ENCODE measurements around the gene CCL11.
A peak's percentile ranks its signal among the peaks of the same experiment; 100 is the strongest.
"Not testable (repeated sequence)": the region's sequence is repeated elsewhere in the genome, so short reads cannot be mapped to it uniquely, and the experiment has no call there.

CCL11 gene

DNA sequence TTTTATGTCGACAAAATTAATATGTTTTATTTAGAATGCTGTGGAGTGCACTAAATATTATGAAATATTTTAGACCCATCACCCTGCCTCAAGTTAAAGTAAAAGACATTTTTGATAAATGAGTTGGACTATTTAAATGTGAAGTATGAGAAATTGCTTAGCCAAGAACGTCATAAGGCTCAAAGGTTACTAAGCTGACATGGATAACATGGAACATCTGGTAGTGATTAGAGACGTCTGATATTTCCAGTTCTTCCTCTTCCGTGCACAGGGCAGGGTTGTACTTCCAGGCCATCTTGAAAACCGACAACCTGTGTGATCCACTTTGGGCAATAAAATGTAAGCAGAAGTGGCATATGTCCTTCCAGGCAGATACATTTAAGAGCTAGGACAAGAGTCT is 26.5 kb downstream of the CCL11 start:
- Mint-ChIP-seq H3K27me3 (peaks cover 30% of the 10 kb centered on the region), H3K9me3 (no peaks in the 10 kb centered on the region), H3K27ac (no peak overlapping the region), H3K4me3 (no peak overlapping the region), H3K4me1 (peaks cover 7% of the 10 kb centered on the region)
- DNase-seq (no peak), ATAC-seq (no peak)

DNA sequence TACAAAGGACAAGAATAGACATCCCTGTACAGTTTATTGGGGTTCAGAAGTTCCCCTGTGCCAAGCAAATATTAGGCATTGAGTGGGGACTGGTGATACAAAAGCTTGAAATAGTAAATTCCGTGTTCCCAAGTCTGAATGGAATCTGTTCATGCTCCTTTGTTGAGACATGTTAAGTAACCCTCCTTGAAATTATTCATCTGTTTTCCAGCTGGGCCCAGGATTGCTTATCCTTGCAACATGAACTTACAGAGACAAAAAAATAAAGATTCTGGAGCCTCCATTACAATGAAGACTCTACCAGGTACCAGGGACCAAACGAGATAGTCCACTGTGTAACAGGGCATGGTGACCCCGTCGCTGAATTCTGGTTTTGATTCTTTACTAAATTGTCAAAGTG is 27.6 kb downstream of the CCL11 start:
- no peaks in the 10 kb centered on the region for H3K9me3 Mint-ChIP-seq
- no peak overlapping the region for H3K27ac Mint-ChIP-seq
- ATAC-seq: no peak
- H3K27me3 Mint-ChIP-seq: peaks cover 24% of the 10 kb centered on the region
- no peak overlapping the region for H3K4me3 Mint-ChIP-seq
- H3K4me1 Mint-ChIP-seq: no peaks in the 10 kb centered on the region
- no peak for DNase-seq

- no peak overlapping the region for H3K4me3 Mint-ChIP-seq
- no peaks in the 10 kb centered on the region for H3K4me1 Mint-ChIP-seq
- H3K27me3 Mint-ChIP-seq: peaks cover 23% of the 10 kb centered on the region
- H3K9me3 Mint-ChIP-seq: no peaks in the 10 kb centered on the region
- DNase-seq: no peak
- H3K27ac Mint-ChIP-seq: no peak overlapping the region
- no peak for ATAC-seq
Measured at GRCh38 chr17:34314279-34314678, 28.7 kb downstream of the CCL11 start.

DNA sequence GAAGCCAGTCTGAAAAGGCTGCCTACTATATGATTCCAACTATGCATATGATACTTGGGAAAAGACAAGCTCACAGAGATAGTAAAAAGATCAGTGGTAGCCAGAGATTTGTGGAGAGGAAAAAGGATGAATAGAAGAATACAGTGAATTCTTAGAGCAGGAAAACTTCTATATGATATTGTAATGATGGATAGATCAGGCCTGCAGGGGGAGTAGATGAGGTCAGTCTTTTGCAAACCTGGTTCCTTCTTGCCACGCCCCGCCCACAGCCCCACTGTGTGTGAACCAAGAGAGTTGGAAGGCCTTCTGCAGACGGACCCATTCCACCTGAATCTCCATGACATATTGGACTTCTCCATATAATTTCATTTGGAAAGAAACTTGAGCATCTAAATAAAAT is 32.9 kb downstream of the CCL11 start:
- H3K27me3 Mint-ChIP-seq: peaks cover 12% of the 10 kb centered on the region
- no peak for ATAC-seq
- peaks cover 0 to 7% of the 10 kb centered on the region in 2 donors for H3K9me3 Mint-ChIP-seq
- H3K27ac Mint-ChIP-seq: peak overlapping the region in 1 of 2 donors; percentile 42
- H3K4me1 Mint-ChIP-seq: no peaks in the 10 kb centered on the region
- no peak overlapping the region for H3K4me3 Mint-ChIP-seq
- no peak for DNase-seq

DNA sequence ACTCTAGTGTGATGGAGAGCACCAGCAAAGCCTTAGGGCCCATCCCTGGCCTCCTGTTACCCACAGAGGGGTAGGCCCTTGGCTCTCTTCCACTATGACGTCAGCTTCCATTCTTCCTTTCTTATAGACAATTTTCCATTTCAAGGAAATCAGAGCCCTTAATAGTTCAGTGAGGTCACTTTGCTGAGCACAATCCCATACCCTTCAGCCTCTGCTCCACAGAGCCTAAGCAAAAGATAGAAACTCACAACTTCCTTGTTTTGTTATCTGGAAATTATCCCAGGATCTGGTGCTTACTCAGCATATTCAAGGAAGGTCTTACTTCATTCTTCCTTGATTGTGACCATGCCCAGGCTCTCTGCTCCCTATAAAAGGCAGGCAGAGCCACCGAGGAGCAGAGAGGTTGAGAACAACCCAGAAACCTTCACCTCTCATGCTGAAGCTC is 33.5 kb downstream of the CCL11 start, which contains the start of gene CCL8:
CCL8 (plus strand) TSS at position 397 of the 445 bp plus-strand sequence. CDS start 67 bp downstream, outside the sequence.
- no peaks in the 10 kb centered on the region for H3K4me1 Mint-ChIP-seq
- H3K27ac Mint-ChIP-seq: peak within 1 kb of the TSS; percentile 42 to 81
- DNase-seq (no peak), ATAC-seq (no peak)
- peaks cover 8% of the 10 kb centered on the region for H3K27me3 Mint-ChIP-seq
- H3K9me3 Mint-ChIP-seq: peaks cover 0 to 8% of the 10 kb centered on the region in 2 donors
- no peak within 1 kb of the TSS for H3K4me3 Mint-ChIP-seq

- H3K4me1 Mint-ChIP-seq: no peaks in the 10 kb centered on the region
- DNase-seq: no peak
Measured at GRCh38 chr17:34321964-34322363, 36.4 kb downstream of the CCL11 start.

GRCh38 chr17:34327580-34327979 is 42.0 kb downstream of the CCL11 start:
- H3K4me1 Mint-ChIP-seq, H3K4me3 Mint-ChIP-seq, ATAC-seq, DNase-seq, H3K27ac Mint-ChIP-seq: not testable (repeated sequence)
- H3K27me3 Mint-ChIP-seq: peaks cover 29% of the 10 kb centered on the region
- peaks cover 14 to 16% of the 10 kb centered on the region in 2 donors for H3K9me3 Mint-ChIP-seq

More at GRCh38 chr17:34321964-34322363, 36.4 kb downstream of the CCL11 start:
- Mint-ChIP-seq H3K27ac (no peak overlapping the region), H3K27me3 (peaks cover 14% of the 10 kb centered on the region), H3K4me3 (no peak overlapping the region), H3K9me3 (peaks cover 14 to 16% of the 10 kb centered on the region in 2 donors)
- no peak for ATAC-seq

- Mint-ChIP-seq H3K4me1 (no peaks in the 10 kb centered on the region), H3K27ac (no peak overlapping the region), H3K27me3 (peaks cover 35% of the 10 kb centered on the region), H3K4me3 (no peak overlapping the region), H3K9me3 (peaks cover 5 to 6% of the 10 kb centered on the region in 2 donors)
- ATAC-seq (no peak), DNase-seq (no peak)
Measured at GRCh38 chr17:34337701-34338100, 52.2 kb downstream of the CCL11 start.

All from stimulated activated naive CD8-positive, alpha-beta T cell treated with anti-CD3 and anti-CD28 coated beads, Interleukin-15, amount 100 ng/mL, for 72 hours (primary cell).